PC-3 (cell line): ENCODE data around the gene TUBAL3. TPM values are rescaled to one million over a fixed set of nuclear protein-coding genes. Genes with fewer than 3 reads are reported as not detected.

ENCODE experiments used
- ATAC-seq: fragments of 200-7000 bp; cut with Tn5 transposase; 2 replicates; pipeline ENCODE4 v1.9.1; 2020; ENCODE audit warnings: mild to moderate bottlenecking, moderate library complexity
- BruUV-seq: library from RNA; stranded (reverse); fragments of 400-500 nt; replicated peaks from 2 replicates; lab custom pipeline; 2021; lab: Mats Ljungman, UMichigan
- CTCF ChIA-PET: fragments of 300-600 bp; sonication (Branson Sonifier 250); formaldehyde crosslinking; loops from one replicate; lab custom pipeline; 2022; ENCODE audit warnings: antibody characterized with exemption; lab: Charles Lee
- POLR2A ChIA-PET: fragments of 300-600 bp; sonication (Branson Sonifier 250); formaldehyde crosslinking; loops from one replicate; lab custom pipeline; 2022; ENCODE audit warnings: antibody characterized with exemption; ENCODE audit not compliant: unreplicated experiment; lab: Charles Lee
- DNase-seq: peaks from one replicate; pipeline ENCODE4 v3.0.0-alpha.2; 2015
- H2AFZ ChIP-seq: fragments of 300-600 bp; sonication (generic); 2 replicates; pipeline ENCODE4 v1.6.0; 2016; ENCODE audit warnings: antibody characterized with exemption, low read length
- H3F3A ChIP-seq: fragments of 300-600 bp; sonication (generic); one replicate; pipeline ENCODE4 v1.6.0; 2017; ENCODE audit warnings: antibody characterized with exemption, low read length, control low read depth, mild to moderate bottlenecking; ENCODE audit not compliant: unreplicated experiment
- H3K27ac ChIP-seq: fragments of 300-600 bp; sonication (generic); 2 replicates; pipeline ENCODE4 v1.5.1; 2016; ENCODE audit warnings: mild to moderate bottlenecking, low read length
- H3K27me3 ChIP-seq: fragments of 300-600 bp; sonication (generic); 2 replicates; pipeline ENCODE4 v1.6.1; 2016; ENCODE audit warnings: low read length, mixed read lengths
- H3K36me3 ChIP-seq: fragments of 300-600 bp; sonication (generic); 2 replicates; pipeline ENCODE4 v1.6.1; 2016; ENCODE audit warnings: low read depth, mixed run types, low read length, mixed read lengths
- H3K4me1 ChIP-seq: fragments of 300-600 bp; sonication (generic); 2 replicates; pipeline ENCODE4 v1.5.1; 2016; ENCODE audit warnings: low read length; ENCODE audit not compliant: insufficient read depth
- H3K4me2 ChIP-seq: fragments of 300-600 bp; sonication (generic); 2 replicates; pipeline ENCODE4 v1.6.0; 2016; ENCODE audit warnings: low read length
- H3K4me3 ChIP-seq: fragments of 300-600 bp; sonication (generic); 2 replicates; pipeline ENCODE4 v1.5.1; 2016; ENCODE audit warnings: mild to moderate bottlenecking, low read length, mixed read lengths
- H3K79me2 ChIP-seq: fragments of 300-600 bp; sonication (generic); 2 replicates; pipeline ENCODE4 v1.6.1; 2017; ENCODE audit warnings: low read length, mixed read lengths
- H3K9ac ChIP-seq: fragments of 300-600 bp; sonication (generic); 2 replicates; pipeline ENCODE4 v1.6.0; 2016; ENCODE audit warnings: mild to moderate bottlenecking, low read length
- H3K9me2 ChIP-seq: fragments of 300-600 bp; sonication (generic); replicated peaks from 2 replicates; pipeline ENCODE4 v1.6.1; 2016; ENCODE audit warnings: mixed run types, low read length, mixed read lengths
- H3K9me3 ChIP-seq: fragments of 300-600 bp; sonication (generic); 2 replicates; pipeline ENCODE4 v1.6.1; 2016; ENCODE audit warnings: low read length, mixed read lengths
- H4K20me1 ChIP-seq: fragments of 300-600 bp; sonication (generic); 2 replicates; pipeline ENCODE4 v1.6.1; 2016; ENCODE audit warnings: low read length, mixed read lengths
- CTCF ChIP-seq: fragments of 300-600 bp; sonication (generic); conservative IDR thresholded peaks from 2 replicates; pipeline ENCODE4 v1.5.1; 2017; ENCODE audit warnings: antibody characterized with exemption, low read depth, mild to moderate bottlenecking, low read length
- EZH2 ChIP-seq: fragments of 300-600 bp; sonication (generic); IDR thresholded peaks from one replicate; pipeline ENCODE4 v1.6.1; 2017; ENCODE audit warnings: antibody characterized with exemption, mild to moderate bottlenecking, low read length; ENCODE audit not compliant: unreplicated experiment
- EZH2phosphoT487 ChIP-seq: fragments of 300-600 bp; sonication (generic); IDR thresholded peaks from 2 replicates; pipeline ENCODE4 v1.6.1; 2018; ENCODE audit warnings: mild to moderate bottlenecking, antibody characterized with exemption, low read length, borderline replicate concordance
- intact Hi-C: fragments of 100-400 bp; cut with micrococcal nuclease; formaldehyde crosslinking; loops from 2 replicates; pipeline ENCODE4 v1.9.0; 2023
- total RNA-seq: library from RNA; depleted of rRNA; stranded (reverse); fragments of >200 nt; gene quantifications from 2 replicates; pipeline ENCODE4 v1.2.3, GENCODE V29; 2014

TUBAL3 gene
- total RNA-seq, 1 experiment from 2014 or later = not detected

GRCh38 chr10:5396556-5397300 lies 7.9 kb downstream of the TUBAL3 start:
- H3K9ac ChIP-seq = no peak overlapping the region
- BruUV-seq = no TSS peak
- no peaks in the 10 kb centered on the region for H3K9me2 ChIP-seq
- DNase-seq (no peak), ATAC-seq (no peak)
- H3K27ac ChIP-seq = no peak overlapping the region
- no peaks in the 10 kb centered on the region for H3K9me3 ChIP-seq
- intact Hi-C loops = no loop called here
- H3K27me3 ChIP-seq = no peaks in the 10 kb centered on the region
- ChIA-PET CTCF (no interaction called here), POLR2A (no interaction called here)
- H3K4me1 ChIP-seq = no peaks in the 10 kb centered on the region
- no peaks in the 10 kb centered on the region for H4K20me1 ChIP-seq
- H2AFZ ChIP-seq = no peak overlapping the region
- H3K4me3 ChIP-seq = no peak overlapping the region
- H3K4me2 ChIP-seq = no peak overlapping the region
- TF ChIP-seq CTCF = no peak
- no peaks in the 10 kb centered on the region for H3K36me3 ChIP-seq
- no peaks in the 10 kb centered on the region for H3K79me2 ChIP-seq
- H3F3A ChIP-seq = no peaks in the 10 kb centered on the region

- intact Hi-C loops = no loop called here
- CTCF ChIA-PET = no interaction called here
Measured at GRCh38 chr10:5395168-5395567, 9.5 kb downstream of the TUBAL3 start.

GRCh38 chr10:5393529-5393928 lies 11.1 kb downstream of the TUBAL3 start:
- no peaks in the 10 kb centered on the region for H3K27me3 ChIP-seq
- no peak overlapping the region for H3K9ac ChIP-seq
- no peak overlapping the region for H2AFZ ChIP-seq
- DNase-seq (no peak), ATAC-seq (no peak)
- H3K4me3 ChIP-seq = no peak overlapping the region
- ChIA-PET CTCF (no interaction called here), POLR2A (no interaction called here)
- H3K4me2 ChIP-seq = no peak overlapping the region
- 0 out of 2 replicates have a peak, but pooled peaks cover 6% of the 10 kb centered on the region for H3K9me3 ChIP-seq
- no peak for TF ChIP-seq EZH2phosphoT487
- no peak for TF ChIP-seq CTCF
- TF ChIP-seq EZH2 = no peak
- H3K36me3 ChIP-seq = no peaks in the 10 kb centered on the region
- H3K79me2 ChIP-seq = no peaks in the 10 kb centered on the region
- H3K4me1 ChIP-seq = no peaks in the 10 kb centered on the region
- H3K27ac ChIP-seq = no peak overlapping the region
- no peaks in the 10 kb centered on the region for H4K20me1 ChIP-seq
- intact Hi-C loops = no loop called here
- BruUV-seq = no TSS peak
- H3K9me2 ChIP-seq = no peaks in the 10 kb centered on the region
- no peaks in the 10 kb centered on the region for H3F3A ChIP-seq

More at GRCh38 chr10:5395168-5395567, 9.5 kb downstream of the TUBAL3 start:
- Histone ChIP-seq H3K4me2 (no peak overlapping the region), H3K36me3 (no peaks in the 10 kb centered on the region), H3K9ac (no peak overlapping the region), H2AFZ (no peak overlapping the region), H3K9me3 (0 out of 2 replicates have a peak, but pooled peaks cover 4% of the 10 kb centered on the region), H4K20me1 (no peaks in the 10 kb centered on the region), H3F3A (no peaks in the 10 kb centered on the region), H3K27me3 (no peaks in the 10 kb centered on the region), H3K79me2 (no peaks in the 10 kb centered on the region), H3K4me3 (no peak overlapping the region), H3K4me1 (no peaks in the 10 kb centered on the region), H3K9me2 (no peaks in the 10 kb centered on the region), H3K27ac (no peak overlapping the region)
- BruUV-seq = no TSS peak
- ATAC-seq (no peak), DNase-seq (no peak)
- POLR2A ChIA-PET = no interaction called here
- no peak for TF ChIP-seq EZH2phosphoT487
- TF ChIP-seq CTCF = no peak
- no peak for TF ChIP-seq EZH2
